GM12801 (cell line): Measurements from ENCODE around the gene CDC7.

ENCODE experiments used
- CTCF ChIP-seq: IDR thresholded peaks from one replicate; pipeline ENCODE4 v1.5.1; 2011; ENCODE audit warnings: control low read depth; ENCODE audit not compliant: insufficient read length; ENCODE audit errors: extremely low read depth

Gene CDC7

DNA sequence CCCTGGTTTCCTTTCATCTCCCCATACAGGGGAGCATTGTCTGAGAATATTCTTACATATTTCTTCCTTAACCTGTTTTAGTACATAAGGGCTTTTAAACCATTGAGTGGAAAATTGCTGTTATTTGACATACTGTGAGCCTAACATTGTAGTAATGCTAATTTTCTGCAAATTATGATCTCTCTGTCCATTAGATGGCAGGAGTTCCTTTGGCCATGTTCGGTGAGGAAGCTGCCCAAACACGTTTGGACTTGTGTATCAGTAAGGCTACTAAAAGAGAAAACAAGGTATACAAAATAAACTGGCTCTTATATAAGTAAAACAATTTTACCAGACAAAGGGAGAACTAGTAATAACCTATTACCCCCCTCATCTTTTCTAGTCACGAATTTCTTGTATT is 29.2 kb downstream of the CDC7 start:
- TF ChIP-seq CTCF: no peak

GRCh38 chr1:91533361-91534024 is 32.8 kb downstream of the CDC7 start:
- TF ChIP-seq CTCF: no peak

- no peak for TF ChIP-seq CTCF
These were observed 34.8 kb downstream of the CDC7 start for GRCh38 chr1:91535441-91535840.

DNA sequence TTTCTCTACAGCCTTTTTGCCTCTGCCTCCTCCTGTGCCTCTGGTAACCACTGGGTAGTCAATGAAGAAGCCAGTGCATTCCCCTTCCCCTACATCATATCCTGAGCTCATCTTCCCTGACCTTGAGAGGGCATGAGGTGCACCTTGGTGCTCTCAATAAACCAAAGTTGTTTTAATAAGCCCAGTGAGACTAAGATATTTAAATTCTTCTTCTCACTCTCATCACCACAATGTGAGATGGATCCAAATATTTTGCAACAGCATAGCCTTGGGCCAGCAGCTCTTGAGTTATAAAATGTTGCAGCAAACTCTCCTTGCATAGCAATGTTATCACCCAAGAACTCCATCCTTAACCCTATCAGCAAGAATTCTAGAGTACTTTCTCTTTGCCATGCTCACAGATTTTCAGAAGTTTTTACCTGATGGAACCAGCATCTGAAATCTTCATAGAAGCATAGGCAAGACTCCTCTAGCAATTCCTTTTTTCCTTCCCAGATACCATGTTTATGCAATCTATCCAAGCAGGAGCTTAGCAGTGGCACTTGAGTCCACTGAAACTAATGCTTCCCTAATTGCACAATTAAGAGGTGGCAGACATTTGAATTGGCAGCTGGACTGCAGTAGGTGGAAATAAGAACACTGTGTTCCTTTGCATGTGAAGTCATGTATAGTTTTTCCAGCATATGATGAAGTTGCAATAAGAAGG is 36.8 kb downstream of the CDC7 start:
- TF ChIP-seq CTCF: no peak

DNA sequence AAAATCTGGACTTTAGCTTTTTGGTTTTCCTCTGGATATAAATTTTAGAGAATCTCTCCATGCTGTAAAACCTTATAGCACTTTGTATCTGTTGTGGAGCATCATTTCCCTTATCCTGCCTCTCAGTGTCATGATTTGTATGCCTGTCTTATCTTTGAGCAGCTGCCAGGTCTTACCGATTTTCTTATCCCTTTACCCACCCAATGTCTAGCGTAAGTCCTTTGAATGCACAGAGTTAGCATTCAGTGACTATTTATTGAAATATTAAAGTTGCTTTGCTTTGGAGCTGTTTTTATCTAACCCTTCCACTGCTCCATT is 37.3 kb downstream of the CDC7 start:
- no peak for TF ChIP-seq CTCF

DNA sequence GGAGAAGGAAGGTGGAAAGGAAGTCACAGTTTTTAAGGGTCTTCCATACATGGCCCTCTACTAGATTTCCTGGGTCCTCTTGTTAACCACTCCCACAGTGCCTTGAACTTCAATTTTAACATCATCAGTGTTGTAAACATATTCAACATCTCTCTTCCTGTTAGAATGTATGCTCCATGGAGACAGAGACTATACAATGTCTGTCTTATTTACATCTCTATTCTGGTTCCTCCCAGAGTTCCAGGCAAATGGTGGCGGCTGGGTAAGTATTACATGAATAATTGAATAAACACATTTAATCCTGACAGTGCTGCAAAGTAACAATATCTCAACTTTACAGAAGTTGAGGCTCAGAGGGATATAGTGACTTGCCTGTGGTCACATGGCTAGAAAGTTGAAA is 40.3 kb downstream of the CDC7 start:
- no peak for TF ChIP-seq CTCF

- no peak for TF ChIP-seq CTCF
These were observed 41.4 kb downstream of the CDC7 start for GRCh38 chr1:91541918-91542533.
